ENCODE measurements around the gene CFAP97D2. TPM values are rescaled to one million over a fixed set of nuclear protein-coding genes. Genes with fewer than 3 reads are reported as not detected.

The CFAP97D2 gene
- total and polyA plus RNA-seq, 2 of the 13 experiments (the other 11 are each of a cell fraction or from before 2014, with no cell fraction given) = not detected

DNA sequence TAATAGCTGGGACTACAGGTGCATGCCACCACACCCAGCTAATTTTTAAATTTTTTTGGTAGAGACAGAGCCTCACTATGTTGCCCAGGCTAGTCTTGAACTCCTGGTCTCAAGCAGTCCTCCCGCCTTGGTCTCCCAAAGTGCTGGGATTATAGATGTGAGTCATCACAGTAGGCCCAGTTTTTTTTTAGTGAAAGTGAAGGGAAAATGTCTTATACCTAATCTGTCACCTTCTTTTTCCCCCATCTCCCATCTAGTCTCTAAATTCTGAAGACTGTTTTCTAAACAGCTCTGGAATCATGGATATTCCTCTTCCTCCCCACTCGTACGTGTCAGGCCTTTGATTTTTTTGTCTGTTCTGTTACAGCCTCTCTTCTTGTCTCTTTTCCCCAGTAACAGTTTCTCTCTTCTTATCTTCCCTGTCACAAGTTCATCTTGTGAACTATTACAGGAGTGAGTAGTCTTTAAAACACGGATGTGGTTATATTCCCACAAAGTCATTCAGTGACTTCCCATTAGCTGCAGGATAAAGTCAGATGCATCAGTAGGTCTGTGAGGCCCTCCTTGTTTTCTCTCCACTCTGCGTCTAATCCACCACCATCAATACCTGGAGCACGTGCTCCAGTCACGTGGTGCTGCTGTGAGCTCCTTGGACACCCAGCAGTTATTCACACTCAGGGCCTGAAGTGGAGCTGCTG is 58.5 kb downstream of the CFAP97D2 start (continued):
- TF ChIP-seq, protein P1, sequence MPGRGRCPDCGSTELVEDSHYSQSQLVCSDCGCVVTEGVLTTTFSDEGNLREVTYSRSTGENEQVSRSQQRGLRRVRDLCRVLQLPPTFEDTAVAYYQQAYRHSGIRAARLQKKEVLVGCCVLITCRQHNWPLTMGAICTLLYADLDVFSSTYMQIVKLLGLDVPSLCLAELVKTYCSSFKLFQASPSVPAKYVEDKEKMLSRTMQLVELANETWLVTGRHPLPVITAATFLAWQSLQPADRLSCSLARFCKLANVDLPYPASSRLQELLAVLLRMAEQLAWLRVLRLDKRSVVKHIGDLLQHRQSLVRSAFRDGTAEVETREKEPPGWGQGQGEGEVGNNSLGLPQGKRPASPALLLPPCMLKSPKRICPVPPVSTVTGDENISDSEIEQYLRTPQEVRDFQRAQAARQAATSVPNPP (CRISPR knock-in tag; IDR thresholded peaks at IDR 0.05) = no peak
- TF ChIP-seq ZNF841 (CRISPR knock-in tag; IDR thresholded peaks at IDR 0.05; ENCODE audit: borderline replicate concordance) = no peak

GRCh38 chr13:114241918-114242317 is 62.9 kb downstream of the CFAP97D2 start:
- intact Hi-C loops (cut with micrococcal nuclease; ENCODE audit: unreplicated experiment) = no loop called here
- TF ChIP-seq NFE2L2 (IDR thresholded peaks at IDR 0.05; ENCODE audit: low read length) (peak; percentile 35; the same call in 1 of the 2 replicates), MTF1 (CRISPR knock-in tag; IDR thresholded peaks at IDR 0.05) (no peak), MAFK (conservative IDR thresholded peaks at IDR 0.05 in 1 of 2, IDR thresholded peaks at IDR 0.05 in 1 of 2; ENCODE audit: low read length in 2 of 2) (0 out of 4 replicates have a peak, but pooled peaks of 1 of the 2 experiments have one; percentile 8)
- TF ChIP-seq, protein P2, sequence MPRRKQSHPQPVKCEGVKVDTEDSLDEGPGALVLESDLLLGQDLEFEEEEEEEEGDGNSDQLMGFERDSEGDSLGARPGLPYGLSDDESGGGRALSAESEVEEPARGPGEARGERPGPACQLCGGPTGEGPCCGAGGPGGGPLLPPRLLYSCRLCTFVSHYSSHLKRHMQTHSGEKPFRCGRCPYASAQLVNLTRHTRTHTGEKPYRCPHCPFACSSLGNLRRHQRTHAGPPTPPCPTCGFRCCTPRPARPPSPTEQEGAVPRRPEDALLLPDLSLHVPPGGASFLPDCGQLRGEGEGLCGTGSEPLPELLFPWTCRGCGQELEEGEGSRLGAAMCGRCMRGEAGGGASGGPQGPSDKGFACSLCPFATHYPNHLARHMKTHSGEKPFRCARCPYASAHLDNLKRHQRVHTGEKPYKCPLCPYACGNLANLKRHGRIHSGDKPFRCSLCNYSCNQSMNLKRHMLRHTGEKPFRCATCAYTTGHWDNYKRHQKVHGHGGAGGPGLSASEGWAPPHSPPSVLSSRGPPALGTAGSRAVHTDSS (CRISPR knock-in tag; conservative IDR thresholded peaks at IDR 0.05) = no peak
- in situ Hi-C loops (cut with HindIII; ENCODE audit: extremely low pct_ligation_motif_present, low pct_unique_long_range_greater_than_20kb) = no loop called here
- no peak overlapping the region for H3K9ac ChIP-seq (ENCODE audit: insufficient read depth, low read depth, low read length)
- no peaks in the 10 kb centered on the region for H3K9me3 ChIP-seq (ENCODE audit: low read length)
- ChIA-PET CTCF (ENCODE audit: low intra/inter-chr PET ratio, low total read pairs) (no interaction called here), POLR2A (no interaction called here)
- H2AFZ ChIP-seq (ENCODE audit: low read length) = no peak overlapping the region
- no peak overlapping the region for H3K27ac ChIP-seq (ENCODE audit: extremely low read length, insufficient read depth, low read length)
- WGBS (ENCODE audit: low lambda C conversion rate) = 96% methylated on average over 6 of the region's 6 CpGs
- H3K4me1 ChIP-seq (ENCODE audit: insufficient read depth, low read length) = no peaks in the 10 kb centered on the region
- H3K4me3 ChIP-seq (replicated peaks in 1 of 3; ENCODE audit: insufficient read depth in 1 of 3, low read depth in 2 of 3, low read length in 3 of 3) = no peak overlapping the region
- no peak overlapping the region for H3K4me2 ChIP-seq (ENCODE audit: low read depth, low read length)
- no peaks in the 10 kb centered on the region for H3K27me3 ChIP-seq (ENCODE audit: control insufficient read depth in 1 of 2, insufficient read depth in 2 of 2, low read length in 2 of 2)
- BruUV-seq (replicated peaks) = no TSS peak
- peaks cover under 1% of the 10 kb centered on the region for H3K79me2 ChIP-seq (ENCODE audit: insufficient read depth, low read length)
- peaks cover 22 to 82% of the 10 kb centered on the region in 2 experiments for H3K36me3 ChIP-seq (replicated peaks in 1 of 2; ENCODE audit: control insufficient read depth in 1 of 2, insufficient read depth in 2 of 2, low read length in 2 of 2)
- no peak for DNase-seq (ENCODE audit: low spot score)
- no peak for FAIRE-seq
- H4K20me1 ChIP-seq (ENCODE audit: insufficient read depth, low read length) = no peaks in the 10 kb centered on the region
- no peak for ATAC-seq

Data from HepG2 (cell line).